Urothelium cell line (cell line): Measurements from ENCODE around the gene BSN.
"Not testable (repeated sequence)": the region's sequence is repeated elsewhere in the genome, so short reads cannot be mapped to it uniquely, and the experiment has no call there.

Experiments
- DNase-seq: peaks from one replicate; pipeline ENCODE4 v3.0.0; 2011; ENCODE audit warnings: low spot score, mixed read lengths
- FAIRE-seq: peaks from 2 replicates; lab custom pipeline; 2011; peaks lifted over from hg19 to GRCh38; lab: Jason Lieb, UNC

The BSN gene

GRCh38 chr3:49689046-49689907, 135.0 kb downstream of the BSN start, which contains the start of the genes MST1 and RNF123:
MST1 (minus strand) TSS chr3:49689474; CDS start chr3:49688691, 783 bp downstream.
RNF123 (plus strand) TSS chr3:49689557; CDS start chr3:49691166, 1,609 bp downstream.
- FAIRE-seq, result no peak
- peak; percentile 92 for DNase-seq

DNA sequence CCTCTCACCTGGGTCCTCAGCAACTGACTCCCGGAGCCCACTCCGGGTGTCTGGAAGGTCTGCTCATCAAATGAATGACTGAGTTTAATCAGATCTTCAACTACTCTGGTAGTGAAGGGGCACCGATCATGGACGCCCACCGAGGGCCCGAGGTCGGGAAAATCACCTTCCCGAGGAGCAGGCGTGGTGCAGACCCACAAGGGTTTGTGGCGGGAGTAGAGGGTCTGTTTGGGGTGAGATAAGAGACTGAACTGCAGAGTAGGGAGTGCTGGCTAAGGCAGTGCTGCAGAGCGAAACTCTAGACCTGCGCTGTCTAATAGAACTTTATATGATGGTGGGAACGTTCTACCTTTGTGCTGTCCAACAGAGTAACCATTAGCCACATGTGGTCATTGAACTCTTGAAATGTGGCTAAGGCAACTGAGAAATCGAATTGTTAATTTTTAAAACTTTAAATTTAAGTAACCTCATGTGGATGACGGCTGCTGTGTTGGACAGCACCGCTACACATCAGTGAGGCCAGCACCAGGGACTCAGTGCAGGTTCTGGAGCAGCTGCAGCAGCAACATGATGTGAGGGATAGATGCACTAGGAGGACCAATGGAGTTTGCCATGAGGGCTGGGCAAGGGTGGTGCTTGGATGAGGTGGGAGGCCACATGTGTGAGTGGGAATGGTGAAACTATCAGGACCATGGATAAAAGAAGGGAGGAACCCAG, 135.8 kb downstream of the BSN start:
- FAIRE-seq, result not testable (repeated sequence)
- peak; percentile 27 for DNase-seq

GRCh38 chr3:49690856-49691255, 136.6 kb downstream of the BSN start:
- not testable (repeated sequence) for DNase-seq, FAIRE-seq

GRCh38 chr3:49691481-49691880, 137.2 kb downstream of the BSN start:
- not testable (repeated sequence) for DNase-seq, FAIRE-seq

GRCh38 chr3:49694409-49695070, 140.3 kb downstream of the BSN start:
- DNase-seq, FAIRE-seq: not testable (repeated sequence)

GRCh38 chr3:49695350-49696015, 141.2 kb downstream of the BSN start:
- DNase-seq, FAIRE-seq: not testable (repeated sequence)

- FAIRE-seq, result no peak
- no peak for DNase-seq
Observed at GRCh38 chr3:49699281-49699979, 145.2 kb downstream of the BSN start.

DNA sequence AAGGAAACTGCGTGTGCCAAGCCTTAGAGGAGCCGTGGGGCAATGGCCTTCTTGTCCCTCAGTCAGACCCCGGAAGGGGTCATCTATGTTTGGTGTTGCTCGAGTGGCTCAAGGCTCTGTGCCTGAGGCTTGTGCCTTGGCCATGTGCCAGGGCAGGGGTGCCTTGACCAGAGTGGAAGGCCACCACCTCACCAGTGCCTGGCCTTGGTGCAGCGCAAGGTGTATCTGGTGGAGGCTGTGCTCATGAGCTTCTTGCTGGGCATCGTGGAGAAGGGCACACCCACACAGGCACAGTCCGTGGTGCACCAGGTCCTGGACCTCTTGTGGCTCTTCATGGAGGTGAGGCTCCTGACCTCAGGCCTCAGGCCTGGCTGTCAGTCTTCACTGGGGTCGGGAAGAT, 145.7 kb downstream of the BSN start:
- peak; percentile 9 for FAIRE-seq
- no peak for DNase-seq

- FAIRE-seq (no peak), DNase-seq (no peak)
Observed at GRCh38 chr3:49700453-49701128, 146.3 kb downstream of the BSN start.

- FAIRE-seq, result no peak
Observed at GRCh38 chr3:49701388-49702077, 147.3 kb downstream of the BSN start.

DNA sequence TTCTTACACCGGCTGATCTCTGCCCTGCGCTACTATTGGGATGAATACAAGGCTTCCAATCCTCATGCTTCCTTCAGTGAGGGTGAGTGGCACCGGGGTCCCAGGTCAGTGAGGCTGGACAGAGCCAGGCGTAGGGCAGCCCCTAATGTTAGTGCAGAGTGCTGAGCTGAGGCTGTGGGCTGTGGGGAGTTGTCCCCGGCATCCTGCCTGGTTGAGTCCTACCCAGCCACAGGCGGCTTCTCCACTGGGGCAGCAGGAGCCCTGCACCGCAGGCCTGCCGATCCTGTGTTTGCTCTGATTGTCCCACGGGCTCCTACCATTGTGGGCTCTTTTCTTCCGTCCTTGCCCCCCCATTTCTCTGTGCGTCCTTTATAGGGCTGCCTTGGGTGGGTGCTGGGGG, 148.4 kb downstream of the BSN start:
- DNase-seq (no peak), FAIRE-seq (no peak)

More at GRCh38 chr3:49701388-49702077, 147.3 kb downstream of the BSN start:
- no peak for DNase-seq

DNA sequence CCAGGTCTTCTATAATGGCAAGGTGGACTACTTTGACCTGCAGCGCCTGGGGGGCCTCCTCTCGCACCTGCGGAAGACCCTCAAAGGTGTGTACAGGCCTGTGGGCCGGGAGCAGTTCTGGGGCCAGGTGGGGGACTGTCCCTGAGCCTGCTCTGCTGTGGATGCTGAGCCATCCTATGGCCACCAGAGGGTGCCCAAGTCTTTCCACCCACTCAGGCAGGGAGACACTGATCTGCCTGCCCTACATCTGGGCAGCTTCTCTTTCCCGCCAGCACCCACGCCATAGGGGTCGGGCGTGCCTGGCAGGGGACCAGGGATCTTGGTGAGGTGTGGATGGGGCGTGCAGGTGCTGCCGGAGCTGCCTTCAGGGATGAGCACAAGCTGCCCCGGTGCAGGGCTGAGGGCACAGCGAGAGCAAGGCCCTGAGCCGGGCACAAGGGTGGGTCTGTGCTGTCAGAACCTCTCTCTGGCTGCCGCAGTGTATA, 149.2 kb downstream of the BSN start:
- peak; percentile 84 for DNase-seq
- FAIRE-seq, result peak; percentile 91

DNA sequence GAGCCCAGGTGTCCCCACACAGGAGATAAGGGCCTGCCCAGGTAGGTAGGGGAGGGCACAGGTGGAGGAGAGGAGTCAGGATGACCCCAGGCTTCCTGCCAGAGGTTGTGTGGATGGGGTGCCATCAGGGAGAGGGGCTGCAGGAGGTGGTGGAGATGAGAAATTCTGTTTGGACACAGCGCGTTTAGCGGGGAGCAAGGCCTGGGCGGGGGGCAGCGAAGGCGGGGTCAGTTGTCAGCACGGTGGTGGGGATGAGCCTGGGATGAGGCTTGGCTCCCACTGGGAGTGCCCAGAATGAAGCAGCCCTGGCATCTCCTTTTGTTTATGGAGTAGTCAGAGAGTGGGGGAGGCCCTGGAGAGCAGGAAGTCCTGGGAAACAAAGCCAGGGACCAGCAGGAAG, 149.7 kb downstream of the BSN start:
- no peak for FAIRE-seq
- no peak for DNase-seq

- DNase-seq (no peak), FAIRE-seq (no peak)
Observed at GRCh38 chr3:49704629-49705028, 150.4 kb downstream of the BSN start.

GRCh38 chr3:49705390-49705960, 151.2 kb downstream of the BSN start:
- DNase-seq (no peak), FAIRE-seq (no peak)

DNA sequence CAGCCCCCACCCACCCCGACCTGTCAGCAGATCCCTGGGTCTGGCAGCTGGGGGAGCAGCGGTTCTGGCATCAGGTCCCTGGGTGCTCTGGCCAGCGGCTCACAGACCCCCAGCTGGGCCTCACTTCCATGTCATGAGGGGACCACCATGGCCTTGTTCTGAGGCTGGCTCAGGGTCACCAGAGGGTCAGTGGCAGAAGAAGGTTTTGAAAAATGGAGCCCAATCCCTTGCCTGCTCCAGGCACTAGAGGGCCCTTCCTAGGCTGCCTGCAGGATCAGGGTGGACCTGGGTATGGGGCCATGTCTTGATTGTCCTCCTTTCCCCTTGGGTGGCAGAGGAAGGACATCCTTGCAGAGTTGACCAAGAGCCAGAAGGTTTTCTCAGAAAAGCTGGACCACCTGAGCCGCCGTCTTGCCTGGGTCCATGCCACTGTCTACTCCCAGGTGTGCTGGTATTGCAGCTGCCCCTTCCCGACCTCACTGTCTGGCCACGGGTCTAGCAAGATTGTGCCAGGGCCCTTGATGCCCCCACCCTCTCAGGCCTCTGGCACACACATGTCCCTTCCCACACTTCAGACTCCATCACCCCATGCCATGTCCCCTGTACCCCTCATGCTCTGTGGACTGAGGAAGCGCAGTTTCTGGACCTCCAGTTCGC, 152.3 kb downstream of the BSN start:
- FAIRE-seq, result no peak

GRCh38 chr3:49707113-49707480, 152.8 kb downstream of the BSN start:
- DNase-seq (no peak), FAIRE-seq (no peak)

More for the DNA sequence above, 152.3 kb downstream of the BSN start:
- no peak for DNase-seq

DNA sequence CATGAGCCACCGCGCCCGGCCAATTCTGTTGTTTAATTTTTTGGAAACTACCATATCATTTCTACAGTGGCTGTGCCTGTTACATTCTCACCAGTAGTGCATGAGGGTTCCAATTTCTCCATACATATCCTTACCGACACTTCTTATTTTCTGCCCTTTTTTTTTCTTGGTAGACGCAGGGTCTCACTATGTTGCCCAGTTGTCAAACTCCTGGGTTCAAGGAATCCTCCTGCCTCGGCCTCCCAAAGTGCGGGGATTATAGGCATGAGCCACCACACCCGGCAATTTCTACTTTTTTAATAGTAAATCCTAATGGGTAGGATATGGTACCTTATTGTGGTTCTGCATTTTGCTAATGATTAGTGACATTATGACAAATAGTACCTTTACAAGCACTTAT, 155.6 kb downstream of the BSN start:
- no peak for DNase-seq
- no peak for FAIRE-seq
